Activated CD8-positive, alpha-beta memory T cell treated with anti-CD3 and anti-CD28 coated beads, Interleukin-2, amount 50 U/mL, for 4 hours (primary cell): ENCODE measurements around the gene NTNG1.
"Not testable (repeated sequence)": the region's sequence is repeated elsewhere in the genome, so short reads cannot be mapped to it uniquely, and the experiment has no call there.

Source experiments
- DNase-seq: peaks from one replicate; pipeline ENCODE4 v3.0.0-alpha.2; 2020

Gene NTNG1

GRCh38 chr1:107145637-107146036, 4.8 kb downstream of the NTNG1 start:
- no peak for DNase-seq

GRCh38 chr1:107147843-107148242, 7.0 kb downstream of the NTNG1 start:
- no peak for DNase-seq

- DNase-seq, result no peak
Measured at GRCh38 chr1:107149946-107150345, 9.1 kb downstream of the NTNG1 start.

- no peak for DNase-seq
Measured at GRCh38 chr1:107151295-107151694, 10.5 kb downstream of the NTNG1 start.

- DNase-seq, result no peak
Measured at GRCh38 chr1:107152395-107152794, 11.6 kb downstream of the NTNG1 start.

- no peak for DNase-seq
Measured at GRCh38 chr1:107153014-107153413, 12.2 kb downstream of the NTNG1 start.

- no peak for DNase-seq
Measured at GRCh38 chr1:107158496-107158895, 17.7 kb downstream of the NTNG1 start.

GRCh38 chr1:107158991-107159390, 18.2 kb downstream of the NTNG1 start:
- DNase-seq, result no peak

GRCh38 chr1:107162745-107163144, 21.9 kb downstream of the NTNG1 start:
- no peak for DNase-seq

GRCh38 chr1:107164901-107165300, 24.1 kb downstream of the NTNG1 start:
- not testable (repeated sequence) for DNase-seq

GRCh38 chr1:107169615-107170014, 28.8 kb downstream of the NTNG1 start:
- no peak for DNase-seq

- DNase-seq, result no peak
Measured at GRCh38 chr1:107171333-107171732, 30.5 kb downstream of the NTNG1 start.

- DNase-seq, result no peak
Measured at GRCh38 chr1:107172450-107173170, 31.8 kb downstream of the NTNG1 start.

GRCh38 chr1:107175102-107175909, 34.5 kb downstream of the NTNG1 start:
- no peak for DNase-seq

- no peak for DNase-seq
Measured at GRCh38 chr1:107181253-107181969, 40.6 kb downstream of the NTNG1 start.

GRCh38 chr1:107183011-107183410, 42.2 kb downstream of the NTNG1 start:
- DNase-seq, result no peak

- no peak for DNase-seq
Measured at GRCh38 chr1:107184888-107185287, 44.0 kb downstream of the NTNG1 start.

GRCh38 chr1:107187399-107187798, 46.6 kb downstream of the NTNG1 start:
- no peak for DNase-seq

- DNase-seq, result no peak
Measured at GRCh38 chr1:107188160-107188559, 47.3 kb downstream of the NTNG1 start.

- DNase-seq, result no peak
Measured at GRCh38 chr1:107194380-107194779, 53.5 kb downstream of the NTNG1 start.

- no peak for DNase-seq
Measured at GRCh38 chr1:107195476-107195875, 54.6 kb downstream of the NTNG1 start.

GRCh38 chr1:107196973-107197562, 56.2 kb downstream of the NTNG1 start:
- no peak for DNase-seq

GRCh38 chr1:107198561-107198960, 57.7 kb downstream of the NTNG1 start:
- DNase-seq, result no peak
